GM12878 (cell line): ENCODE measurements around the gene GGPS1. TPM values are rescaled to one million over a fixed set of nuclear protein-coding genes. Genes with fewer than 3 reads are reported as not detected.
"Not testable (repeated sequence)": the region's sequence is repeated elsewhere in the genome, so short reads cannot be mapped to it uniquely, and the experiment has no call there.

Experiments used
- ATAC-seq: fragments of 200-7000 bp; cut with Tn5 transposase; 3 replicates; pipeline ENCODE4 v1.9.1; 2020; ENCODE audit warnings: mild to moderate bottlenecking, moderate library complexity
- BruUV-seq: library from RNA; stranded (reverse); fragments of 400-500 nt; replicated peaks from 2 replicates; lab custom pipeline; 2021; lab: Mats Ljungman, UMichigan
- CTCF ChIA-PET: fragments of 300-600 bp; sonication (Branson Sonifier 250); formaldehyde crosslinking; extraction: SDS; loops from one replicate; lab custom pipeline; 2021; ENCODE audit warnings: inconsistent platforms; lab: Yijun Ruan, JAX
- POLR2A ChIA-PET: fragments of 350-600 bp; formaldehyde crosslinking; extraction: SDS; loops from one replicate; lab custom pipeline; 2021; ENCODE audit warnings: inconsistent platforms; lab: Charles Lee
- RAD21 ChIA-PET: fragments of 300-600 bp; sonication (Branson Sonifier 250); formaldehyde crosslinking; loops from one replicate; lab custom pipeline; 2023; ENCODE audit warnings: antibody characterized with exemption; ENCODE audit not compliant: unreplicated experiment; lab: Charles Lee
- SMC1A ChIA-PET: fragments of 300-600 bp; sonication (Branson Sonifier 250); formaldehyde crosslinking; loops from one replicate; lab custom pipeline; 2023; ENCODE audit not compliant: unreplicated experiment, uncharacterized antibody; lab: Charles Lee
- DNase-seq: peaks from one replicate; pipeline ENCODE4 v3.0.0-alpha.2; 2011; ENCODE audit warnings: low read depth, low spot score
- FAIRE-seq: peaks from 3 replicates; lab custom pipeline; 2011; peaks lifted over from hg19 to GRCh38; lab: Jason Lieb, UNC
- H2AFZ ChIP-seq: 2 replicates; pipeline ENCODE4 v1.6.0; 2011; ENCODE audit warnings: low read depth, low read length, control low read depth; ENCODE audit not compliant: control insufficient read depth
- H3K27ac ChIP-seq: 2 replicates; pipeline ENCODE4 v1.5.1; 2011; ENCODE audit warnings: control low read depth; ENCODE audit not compliant: control insufficient read depth, insufficient read depth
- H3K27me3 ChIP-seq, 2 experiments: replicated peaks in 1 of 2; 2 replicates each; pipeline versions ENCODE4 v1.6.0 to v1.6.1; 2011; ENCODE audit warnings: low read length in 1 of 2; ENCODE audit not compliant: control insufficient read depth in 2 of 2, insufficient read depth in 2 of 2
- H3K36me3 ChIP-seq, 2 experiments: 2 replicates each; pipeline ENCODE4 v1.5.1; 2011; ENCODE audit warnings: low read length in 1 of 2; ENCODE audit not compliant: control insufficient read depth in 2 of 2, insufficient read depth in 2 of 2
- H3K4me1 ChIP-seq: 2 replicates; pipeline ENCODE4 v1.6.1; 2011; ENCODE audit warnings: mild to moderate bottlenecking, low read length, moderate library complexity, mixed read lengths; ENCODE audit not compliant: control insufficient read depth, insufficient read depth
- H3K4me2 ChIP-seq: 2 replicates; pipeline ENCODE4 v1.6.0; 2011; ENCODE audit warnings: control low read depth; ENCODE audit not compliant: control insufficient read depth, insufficient read depth
- H3K4me3 ChIP-seq: fragments of 200-600 bp; sonication (generic); 2 replicates; pipeline ENCODE4 v1.5.1; 2016
- H3K79me2 ChIP-seq: 2 replicates; pipeline ENCODE4 v1.6.0; 2011; ENCODE audit warnings: low read length; ENCODE audit not compliant: control insufficient read depth, insufficient read depth
- H3K9ac ChIP-seq: 2 replicates; pipeline ENCODE4 v1.8.0; 2011; ENCODE audit warnings: low read length, control low read depth, mixed read lengths; ENCODE audit not compliant: control insufficient read depth, insufficient read depth
- H3K9me3 ChIP-seq: replicated peaks from 3 replicates; pipeline ENCODE4 v1.5.1; 2011; ENCODE audit warnings: mild to moderate bottlenecking, low read length; ENCODE audit not compliant: control insufficient read depth, insufficient read depth
- H4K20me1 ChIP-seq: 2 replicates; pipeline ENCODE4 v1.6.0; 2011; ENCODE audit not compliant: control insufficient read depth, insufficient read depth
- WGBS: methylation state at CpG from one replicate; pipeline ENCODE4 v1.1.6; 2016; ENCODE audit warnings: low lambda C conversion rate; ENCODE audit not compliant: insufficient replicate concordance, insufficient coverage; ENCODE audit errors: missing lambda C conversion rate; 5-methylcytosine and 5-hydroxymethylcytosine counted together
- in situ Hi-C: fragments of 300-500 bp; cut with MboI; formaldehyde crosslinking; loops from 9 replicates; pipeline ENCODE4 v1.14.3; 2018; ENCODE audit warnings: mixed read lengths
- intact Hi-C: fragments of 100-400 bp; cut with micrococcal nuclease; formaldehyde crosslinking; loops from one replicate; pipeline ENCODE4 v1.14.2; 2022; ENCODE audit not compliant: unreplicated experiment
- polyA plus RNA-seq, 11 experiments: library from polyadenylated mRNA; depleted of rRNA in 4 of 11; unstranded in 6 of 11; stranded (reverse) in 5 of 11; fragments of >200 nt; fragmentation: Nextera tagmentation in 4 of 11; fragmentation: Illumina TruSeq in 1 of 11; extraction: Ambion mirVana in 4 of 11; extraction: Trizol in 1 of 11; gene quantifications; 1 replicate in 1 of 11; 2 replicates in 10 of 11; pipeline versions ENCODE4 v1.2.1 to v1.2.3, GENCODE V29; 2011 to 2016; ENCODE audit warnings: inconsistent platforms in 2 of 11, missing spikeins in 2 of 11, low read depth in 1 of 11
- total RNA-seq, 4 experiments: library from RNA; depleted of rRNA in 3 of 4; stranded (reverse); fragments of >200 nt in 3 of 4; fragmentation: Illumina TruSeq in 1 of 4; extraction: Trizol in 1 of 4; gene quantifications; 2 replicates each; pipeline versions ENCODE4 v1.2.1 to v1.2.3, GENCODE V29; 2013 to 2021
- TF ChIP-seq, protein P1 (sequence below): fragments of 450-650 bp; IDR thresholded peaks from 2 replicates; pipeline ENCODE4 v1.6.1; 2017; ENCODE audit warnings: low read depth, mild to moderate bottlenecking, moderate library complexity

GGPS1 gene
- total and polyA plus RNA-seq, 10 of the 15 experiments (the other 5 are each of a cell fraction or from before 2014, with no cell fraction given), result 15.1 to 36.0 (median 25.3) TPM

DNA sequence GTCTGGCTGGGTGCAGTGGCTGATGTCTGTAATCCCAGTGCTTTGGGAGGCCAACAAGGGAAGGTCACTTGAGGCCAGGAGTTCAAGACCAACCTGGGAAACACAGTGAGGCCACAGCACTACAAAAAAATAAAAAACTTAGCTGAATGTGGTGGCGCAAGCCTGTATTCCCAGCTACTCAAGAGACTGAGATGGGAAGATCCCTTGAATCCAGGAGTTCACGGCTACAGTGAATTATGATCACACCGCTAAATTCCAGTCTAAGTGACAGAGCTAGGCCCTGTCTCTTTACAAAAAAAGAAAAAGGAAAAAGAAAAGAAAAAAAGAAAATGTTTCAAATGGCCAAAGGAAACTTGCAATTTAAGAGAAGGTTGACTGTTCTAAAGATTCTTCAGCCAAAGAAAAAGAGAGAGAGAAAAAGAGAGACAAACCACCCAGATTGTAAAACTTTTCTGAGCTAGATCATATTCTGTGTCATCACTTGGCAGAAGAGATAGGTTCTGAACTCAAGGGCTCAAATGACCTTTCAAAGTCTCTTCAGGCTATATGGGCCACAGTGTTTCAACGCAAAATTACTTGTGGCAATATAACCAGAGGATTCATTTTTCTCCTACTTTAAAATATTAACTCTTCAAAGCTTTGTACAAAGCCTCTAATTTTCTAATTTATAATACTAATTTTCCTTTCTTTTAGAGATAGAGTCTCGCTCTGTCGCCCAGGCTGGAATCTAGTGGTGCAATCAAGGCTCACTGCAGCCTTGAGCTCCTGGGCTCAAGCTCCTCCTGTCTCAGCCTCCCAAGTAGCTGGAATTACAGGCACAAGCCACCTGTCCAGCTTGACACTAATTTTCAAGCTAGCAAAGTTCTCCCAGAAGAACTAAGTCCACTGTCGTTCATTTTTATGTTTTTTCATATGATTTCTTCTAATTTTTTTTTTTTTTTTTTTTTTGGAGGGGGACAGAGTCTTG lies 20.9 kb upstream of the GGPS1 start (continued):
- TF ChIP-seq, protein P1, sequence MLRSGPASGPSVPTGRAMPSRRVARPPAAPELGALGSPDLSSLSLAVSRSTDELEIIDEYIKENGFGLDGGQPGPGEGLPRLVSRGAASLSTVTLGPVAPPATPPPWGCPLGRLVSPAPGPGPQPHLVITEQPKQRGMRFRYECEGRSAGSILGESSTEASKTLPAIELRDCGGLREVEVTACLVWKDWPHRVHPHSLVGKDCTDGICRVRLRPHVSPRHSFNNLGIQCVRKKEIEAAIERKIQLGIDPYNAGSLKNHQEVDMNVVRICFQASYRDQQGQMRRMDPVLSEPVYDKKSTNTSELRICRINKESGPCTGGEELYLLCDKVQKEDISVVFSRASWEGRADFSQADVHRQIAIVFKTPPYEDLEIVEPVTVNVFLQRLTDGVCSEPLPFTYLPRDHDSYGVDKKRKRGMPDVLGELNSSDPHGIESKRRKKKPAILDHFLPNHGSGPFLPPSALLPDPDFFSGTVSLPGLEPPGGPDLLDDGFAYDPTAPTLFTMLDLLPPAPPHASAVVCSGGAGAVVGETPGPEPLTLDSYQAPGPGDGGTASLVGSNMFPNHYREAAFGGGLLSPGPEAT, result no peak

DNA sequence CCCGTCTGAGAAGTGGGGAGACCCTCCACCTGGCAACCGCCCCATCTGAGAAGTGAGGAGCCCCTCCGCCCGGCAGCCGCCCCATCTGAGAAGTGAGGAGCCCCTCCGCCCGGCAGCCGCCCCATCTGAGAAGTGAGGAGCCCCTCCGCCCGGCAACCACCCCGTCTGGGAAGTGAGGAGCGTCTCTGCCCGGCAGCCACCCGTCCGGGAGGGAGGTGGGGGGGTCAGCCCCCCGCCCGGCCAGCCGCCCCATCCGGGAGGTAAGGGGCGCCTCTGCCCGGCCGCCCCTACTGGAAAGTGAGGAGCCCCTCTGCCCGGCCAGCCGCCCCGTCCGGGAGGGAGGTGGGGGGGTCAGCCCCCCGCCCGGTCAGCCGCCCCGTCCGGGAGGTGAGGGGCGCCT lies 19.2 kb upstream of the GGPS1 start:
- H3K9ac ChIP-seq, H3K27me3 ChIP-seq, H3K27ac ChIP-seq, H4K20me1 ChIP-seq, H3K9me3 ChIP-seq, POLR2A ChIA-PET, H3K36me3 ChIP-seq, intact Hi-C loops, H3K4me3 ChIP-seq, CTCF ChIA-PET, FAIRE-seq, H3K4me2 ChIP-seq, RAD21 ChIA-PET, BruUV-seq, SMC1A ChIA-PET, ATAC-seq, H3K4me1 ChIP-seq, DNase-seq, in situ Hi-C loops, H2AFZ ChIP-seq: not testable (repeated sequence)
- no CpG with 5 or more reads among the region's 32 CpGs for WGBS
- peaks cover 62% of the 10 kb centered on the region for H3K79me2 ChIP-seq
